Prostate gland (tissue), 2 donors: ENCODE measurements around the gene GRP.

ENCODE experiments used
- POLR2AphosphoS5 ChIP-seq: sonication (generic); formaldehyde crosslinking; IDR thresholded peaks from one replicate; pipeline ENCODE4 v1.6.1; 2017; ENCODE audit warnings: antibody characterized with exemption
- TF ChIP-seq, protein P1 (sequence below), 4 experiments: fragments of 200-600 bp in 2 of 4; fragments of 450-650 bp in 2 of 4; sonication (generic) in 2 of 4; IDR thresholded peaks; 1 replicate in 3 of 4; 2 replicates in 1 of 4; pipeline ENCODE4 v1.5.1; 2016 to 2019; ENCODE audit warnings: antibody characterized with exemption in 4 of 4, mild to moderate bottlenecking in 2 of 4, moderate library complexity in 2 of 4

DNA sequence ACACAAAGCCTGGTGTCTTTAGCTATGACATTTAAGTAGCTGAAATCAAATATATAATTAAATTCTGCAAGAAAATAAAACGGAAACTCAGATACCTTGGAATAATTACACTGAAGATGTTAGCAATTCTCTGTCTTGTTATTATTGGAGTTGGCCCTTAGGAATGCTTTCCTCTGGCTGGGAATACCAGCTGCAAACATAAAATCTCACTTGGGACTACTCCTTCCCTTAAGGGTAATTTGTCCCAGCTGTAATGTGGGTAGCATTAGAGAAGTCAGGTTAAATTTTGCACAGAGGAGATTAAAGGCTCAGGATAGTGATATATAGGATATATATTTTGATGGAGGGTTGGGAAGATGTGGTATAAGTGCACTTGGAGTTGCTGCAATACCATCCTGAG lies 37.3 kb upstream of the GRP start:
- TF ChIP-seq POLR2AphosphoS5, result no peak
- TF ChIP-seq, protein P1, sequence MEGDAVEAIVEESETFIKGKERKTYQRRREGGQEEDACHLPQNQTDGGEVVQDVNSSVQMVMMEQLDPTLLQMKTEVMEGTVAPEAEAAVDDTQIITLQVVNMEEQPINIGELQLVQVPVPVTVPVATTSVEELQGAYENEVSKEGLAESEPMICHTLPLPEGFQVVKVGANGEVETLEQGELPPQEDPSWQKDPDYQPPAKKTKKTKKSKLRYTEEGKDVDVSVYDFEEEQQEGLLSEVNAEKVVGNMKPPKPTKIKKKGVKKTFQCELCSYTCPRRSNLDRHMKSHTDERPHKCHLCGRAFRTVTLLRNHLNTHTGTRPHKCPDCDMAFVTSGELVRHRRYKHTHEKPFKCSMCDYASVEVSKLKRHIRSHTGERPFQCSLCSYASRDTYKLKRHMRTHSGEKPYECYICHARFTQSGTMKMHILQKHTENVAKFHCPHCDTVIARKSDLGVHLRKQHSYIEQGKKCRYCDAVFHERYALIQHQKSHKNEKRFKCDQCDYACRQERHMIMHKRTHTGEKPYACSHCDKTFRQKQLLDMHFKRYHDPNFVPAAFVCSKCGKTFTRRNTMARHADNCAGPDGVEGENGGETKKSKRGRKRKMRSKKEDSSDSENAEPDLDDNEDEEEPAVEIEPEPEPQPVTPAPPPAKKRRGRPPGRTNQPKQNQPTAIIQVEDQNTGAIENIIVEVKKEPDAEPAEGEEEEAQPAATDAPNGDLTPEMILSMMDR (IDR thresholded peaks at IDR 0.05), result no peak
